ENCODE measurements around the gene AADAC.

DNA sequence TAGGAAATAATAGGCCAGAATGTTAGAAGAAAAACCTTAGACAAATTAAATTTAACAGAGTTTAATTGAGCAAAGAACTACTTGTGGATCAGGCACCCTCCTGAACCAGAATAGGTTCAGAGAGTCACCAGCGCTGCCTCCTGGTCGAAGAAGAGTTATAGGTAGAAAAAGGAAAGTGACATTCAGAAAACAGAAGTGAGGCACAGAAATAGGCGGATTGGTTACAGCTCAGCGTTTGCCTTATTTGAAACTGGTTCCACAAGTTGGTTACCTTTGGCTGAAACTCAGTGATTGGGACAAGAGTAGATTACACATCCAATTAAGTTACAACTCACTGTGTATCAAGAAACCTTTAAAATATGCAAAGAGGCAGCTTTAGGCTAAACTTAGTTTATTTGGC, 4.4 kb downstream of the AADAC start:
- TF ChIP-seq, protein P1, sequence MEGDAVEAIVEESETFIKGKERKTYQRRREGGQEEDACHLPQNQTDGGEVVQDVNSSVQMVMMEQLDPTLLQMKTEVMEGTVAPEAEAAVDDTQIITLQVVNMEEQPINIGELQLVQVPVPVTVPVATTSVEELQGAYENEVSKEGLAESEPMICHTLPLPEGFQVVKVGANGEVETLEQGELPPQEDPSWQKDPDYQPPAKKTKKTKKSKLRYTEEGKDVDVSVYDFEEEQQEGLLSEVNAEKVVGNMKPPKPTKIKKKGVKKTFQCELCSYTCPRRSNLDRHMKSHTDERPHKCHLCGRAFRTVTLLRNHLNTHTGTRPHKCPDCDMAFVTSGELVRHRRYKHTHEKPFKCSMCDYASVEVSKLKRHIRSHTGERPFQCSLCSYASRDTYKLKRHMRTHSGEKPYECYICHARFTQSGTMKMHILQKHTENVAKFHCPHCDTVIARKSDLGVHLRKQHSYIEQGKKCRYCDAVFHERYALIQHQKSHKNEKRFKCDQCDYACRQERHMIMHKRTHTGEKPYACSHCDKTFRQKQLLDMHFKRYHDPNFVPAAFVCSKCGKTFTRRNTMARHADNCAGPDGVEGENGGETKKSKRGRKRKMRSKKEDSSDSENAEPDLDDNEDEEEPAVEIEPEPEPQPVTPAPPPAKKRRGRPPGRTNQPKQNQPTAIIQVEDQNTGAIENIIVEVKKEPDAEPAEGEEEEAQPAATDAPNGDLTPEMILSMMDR (conservative IDR thresholded peaks at IDR 0.05 in 1 of 2, IDR thresholded peaks at IDR 0.05 in 1 of 2; ENCODE audit: low read depth in 1 of 2, low read length in 2 of 2): no peak
- no peak for TF ChIP-seq EZH2 (IDR thresholded peaks at IDR 0.05; ENCODE audit: low read length, missing control alignments)
